Suprapubic skin (tissue), 3 donors: ENCODE measurements around the gene ANP32B.

ENCODE experiments used
- CTCF ChIP-seq, 2 donors: fragments of 200-600 bp in 1 of 2; fragments of 450-650 bp in 1 of 2; sonication (generic) in 1 of 2; IDR thresholded peaks; one replicate each; pipeline ENCODE4 v1.5.1; 2016 to 2019; ENCODE audit warnings: antibody characterized with exemption in 2 of 2, mild to moderate bottlenecking in 1 of 2, moderate library complexity in 1 of 2
- POLR2A ChIP-seq, 2 donors: fragments of 450-650 bp; IDR thresholded peaks; one replicate each; pipeline ENCODE4 v1.6.1; 2017; ENCODE audit warnings: antibody characterized with exemption in 2 of 2, mild to moderate bottlenecking in 2 of 2, moderate library complexity in 2 of 2

GRCh38 chr9:98017306-98017705 lies 34.2 kb downstream of the ANP32B start:
- no peak for TF ChIP-seq POLR2A (IDR thresholded peaks at IDR 0.05)
- TF ChIP-seq CTCF (IDR thresholded peaks at IDR 0.05): no peak
